ENCODE results near the gene L3HYPDH.

DNA sequence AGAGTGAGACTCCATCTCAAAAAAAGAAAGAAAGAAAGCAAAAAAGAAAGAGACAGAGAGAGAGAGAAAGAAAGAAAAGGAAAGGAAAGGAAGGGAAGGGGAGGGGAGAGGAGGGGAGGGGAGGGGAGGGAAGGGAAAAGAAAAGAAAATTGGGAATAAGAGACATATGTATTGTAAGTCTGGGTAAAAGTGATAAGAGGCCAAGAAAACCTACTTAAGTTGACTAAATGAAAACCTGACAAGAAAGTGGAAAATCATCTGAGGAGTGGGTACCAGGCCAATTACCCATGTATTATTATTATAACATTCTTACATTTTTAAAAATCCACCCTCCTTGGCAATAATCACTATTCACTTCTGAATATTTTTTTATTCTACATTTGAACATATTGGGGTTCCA, 46.1 kb upstream of the L3HYPDH start:
- TF ChIP-seq, protein P1, sequence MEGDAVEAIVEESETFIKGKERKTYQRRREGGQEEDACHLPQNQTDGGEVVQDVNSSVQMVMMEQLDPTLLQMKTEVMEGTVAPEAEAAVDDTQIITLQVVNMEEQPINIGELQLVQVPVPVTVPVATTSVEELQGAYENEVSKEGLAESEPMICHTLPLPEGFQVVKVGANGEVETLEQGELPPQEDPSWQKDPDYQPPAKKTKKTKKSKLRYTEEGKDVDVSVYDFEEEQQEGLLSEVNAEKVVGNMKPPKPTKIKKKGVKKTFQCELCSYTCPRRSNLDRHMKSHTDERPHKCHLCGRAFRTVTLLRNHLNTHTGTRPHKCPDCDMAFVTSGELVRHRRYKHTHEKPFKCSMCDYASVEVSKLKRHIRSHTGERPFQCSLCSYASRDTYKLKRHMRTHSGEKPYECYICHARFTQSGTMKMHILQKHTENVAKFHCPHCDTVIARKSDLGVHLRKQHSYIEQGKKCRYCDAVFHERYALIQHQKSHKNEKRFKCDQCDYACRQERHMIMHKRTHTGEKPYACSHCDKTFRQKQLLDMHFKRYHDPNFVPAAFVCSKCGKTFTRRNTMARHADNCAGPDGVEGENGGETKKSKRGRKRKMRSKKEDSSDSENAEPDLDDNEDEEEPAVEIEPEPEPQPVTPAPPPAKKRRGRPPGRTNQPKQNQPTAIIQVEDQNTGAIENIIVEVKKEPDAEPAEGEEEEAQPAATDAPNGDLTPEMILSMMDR (IDR thresholded peaks at IDR 0.05) = no peak
- no peak for TF ChIP-seq POLR2A (IDR thresholded peaks at IDR 0.05)
